CD4-positive, alpha-beta memory T cell (primary cell): ENCODE data around the gene ACCS. TPM values are rescaled to one million over a fixed set of nuclear protein-coding genes. Genes with fewer than 3 reads are reported as not detected.

Source experiments
- CTCF ChIA-PET: fragments of 350-600 bp; sonication (Branson Sonifier 250); formaldehyde crosslinking; loops from one replicate; lab custom pipeline; 2021; ENCODE audit warnings: inconsistent platforms; ENCODE audit not compliant: partially characterized antibody; lab: Charles Lee
- POLR2A ChIA-PET: fragments of 350-600 bp; sonication (Branson Sonifier 250); formaldehyde crosslinking; loops from one replicate; lab custom pipeline; 2021; ENCODE audit not compliant: partially characterized antibody; lab: Charles Lee
- DNase-seq, 5 donors: peaks; one replicate each; pipeline versions ENCODE4 v3.0.0 to v3.0.0-alpha.2; 2020 to 2022; ENCODE audit warnings: mixed read lengths in 1 of 5
- H3K27ac ChIP-seq: one replicate; pipeline ENCODE4 v1.7.0; 2013; ENCODE audit warnings: low read depth, low read length
- H3K27me3 ChIP-seq: 2 replicates; pipeline ENCODE4 v1.7.0; 2013; ENCODE audit warnings: mild to moderate bottlenecking, low read length, moderate library complexity; ENCODE audit not compliant: insufficient read depth
- H3K36me3 ChIP-seq: 2 replicates; pipeline ENCODE4 v1.7.0; 2013; ENCODE audit warnings: mild to moderate bottlenecking, low read length, moderate library complexity; ENCODE audit not compliant: insufficient read depth
- H3K4me1 ChIP-seq: 2 replicates; pipeline ENCODE4 v1.7.0; 2013; ENCODE audit warnings: mild to moderate bottlenecking, low read length, moderate library complexity; ENCODE audit not compliant: insufficient read depth
- H3K4me3 ChIP-seq, 2 donors: one replicate each; pipeline ENCODE4 v1.7.0; 2013; ENCODE audit warnings: low read length in 2 of 2, mild to moderate bottlenecking in 1 of 2
- H3K9me3 ChIP-seq, 2 donors: one replicate each; pipeline ENCODE4 v1.7.0; 2013; ENCODE audit warnings: low read length in 2 of 2, control low read depth in 1 of 2; ENCODE audit not compliant: control insufficient read depth in 1 of 2
- H3K27ac Mint-ChIP-seq, 7 donors: one replicate each; pipeline ENCODE4 v1.8.0; 2020 to 2021; ENCODE audit warnings: mixed read lengths in 7 of 7, mild to moderate bottlenecking in 6 of 7, inconsistent platforms in 3 of 7, moderate library complexity in 3 of 7
- H3K27me3 Mint-ChIP-seq, 2 donors: one replicate each; pipeline ENCODE4 v1.8.0; 2020 to 2021; ENCODE audit warnings: mixed read lengths in 2 of 2
- H3K36me3 Mint-ChIP-seq, 2 donors: one replicate each; pipeline ENCODE4 v1.8.0; 2020 to 2021; ENCODE audit warnings: mixed read lengths in 2 of 2, inconsistent platforms in 1 of 2, mild to moderate bottlenecking in 1 of 2
- H3K4me1 Mint-ChIP-seq, 4 donors: one replicate each; pipeline ENCODE4 v1.8.0; 2020 to 2021; ENCODE audit warnings: mixed read lengths in 4 of 4, mild to moderate bottlenecking in 1 of 4
- H3K4me3 Mint-ChIP-seq, 8 donors: one replicate each; pipeline ENCODE4 v1.8.0; 2020 to 2021; ENCODE audit warnings: mixed read lengths in 8 of 8, mild to moderate bottlenecking in 7 of 8, moderate library complexity in 6 of 8, inconsistent platforms in 3 of 8
- H3K9me3 Mint-ChIP-seq, 8 donors: one replicate each; pipeline ENCODE4 v1.8.0; 2020 to 2021; ENCODE audit warnings: mixed read lengths in 8 of 8, mild to moderate bottlenecking in 5 of 8, inconsistent platforms in 3 of 8, moderate library complexity in 1 of 8
- intact Hi-C: fragments of 100-400 bp; cut with micrococcal nuclease; formaldehyde crosslinking; loops from one replicate; pipeline ENCODE4 v1.15.1; 2023
- polyA plus RNA-seq, 2 donors: library from polyadenylated mRNA; unstranded; fragments of 300-500 nt; fragmentation: Illumina TruSeq; gene quantifications; one replicate each; pipeline ENCODE4 v1.2.3, GENCODE V29; 2021
- total RNA-seq, 2 experiments: library from RNA; stranded (reverse); gene quantifications; one replicate each; pipeline ENCODE4 v1.2.3, GENCODE V29; 2021

The ACCS gene
- total and polyA plus RNA-seq, 4 experiments from 2014 or later = 1.6 to 78.9 (median 40.1) TPM

DNA sequence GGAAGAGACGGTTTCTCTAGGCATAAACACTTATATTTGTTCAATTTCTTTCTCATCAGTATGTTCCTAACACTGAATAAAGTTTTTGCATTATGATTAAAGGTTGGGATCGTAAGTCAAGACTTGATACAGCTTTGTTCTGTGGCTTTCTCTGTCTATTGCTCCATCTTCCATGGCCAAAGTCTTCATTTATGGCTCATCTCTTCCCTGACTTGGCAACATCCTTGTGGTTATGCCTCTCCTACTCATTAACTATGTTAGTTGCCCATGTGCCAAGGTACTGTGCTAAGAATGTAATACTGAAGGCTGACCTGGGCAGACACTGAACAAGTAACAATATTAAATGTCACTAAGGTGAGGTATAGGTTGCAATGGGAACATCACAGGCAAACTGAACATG lies 19.9 kb upstream of the ACCS start:
- H3K27me3 ChIP-seq = no peaks in the 10 kb centered on the region
- Mint-ChIP-seq H3K27me3 (peaks cover 0 to 9% of the 10 kb centered on the region in 2 donors), H3K4me1 (no peaks in the 10 kb centered on the region), H3K27ac (no peak overlapping the region), H3K36me3 (no peaks in the 10 kb centered on the region), H3K4me3 (no peak overlapping the region), H3K9me3 (peaks cover 0 to 5% (median 3%) of the 10 kb centered on the region in 8 donors)
- DNase-seq = no peak
- no peaks in the 10 kb centered on the region for H3K4me1 ChIP-seq
- H3K9me3 ChIP-seq = no peaks in the 10 kb centered on the region
- no peaks in the 10 kb centered on the region for H3K36me3 ChIP-seq
- ChIA-PET CTCF (no interaction called here), POLR2A (no interaction called here)
- no peak overlapping the region for H3K4me3 ChIP-seq
- intact Hi-C loops = no loop called here
- H3K27ac ChIP-seq = no peak overlapping the region

DNA sequence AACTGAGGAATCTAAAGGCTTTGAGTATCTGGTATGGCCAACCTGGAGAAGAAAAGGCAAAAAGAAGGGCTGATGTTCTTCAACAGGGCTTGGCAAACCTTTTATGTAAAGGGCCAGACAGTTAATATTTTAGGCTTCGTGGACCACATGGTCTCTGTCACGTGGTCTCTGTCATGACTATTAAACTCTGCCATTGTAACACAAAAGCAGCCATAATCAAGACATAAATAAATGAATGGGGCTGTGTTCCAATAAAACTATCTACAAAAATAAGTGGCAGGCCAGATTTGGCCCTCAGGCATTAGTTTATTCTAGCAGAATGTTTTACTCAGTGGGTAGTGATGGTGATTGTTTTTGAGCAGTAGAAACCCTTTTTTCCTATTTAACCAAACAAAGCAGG lies 18.8 kb upstream of the ACCS start:
- no peaks in the 10 kb centered on the region for H3K9me3 ChIP-seq
- ChIA-PET CTCF (no interaction called here), POLR2A (no interaction called here)
- Mint-ChIP-seq H3K36me3 (no peaks in the 10 kb centered on the region), H3K9me3 (no peaks in the 10 kb centered on the region), H3K4me1 (no peaks in the 10 kb centered on the region), H3K27me3 (peaks cover 0 to 10% of the 10 kb centered on the region in 2 donors), H3K4me3 (no peak overlapping the region), H3K27ac (no peak overlapping the region)
- no peak overlapping the region for H3K4me3 ChIP-seq
- H3K36me3 ChIP-seq = no peaks in the 10 kb centered on the region
- no peak overlapping the region for H3K27ac ChIP-seq
- no peak for DNase-seq
- no peaks in the 10 kb centered on the region for H3K27me3 ChIP-seq
- intact Hi-C loops = no loop called here
- H3K4me1 ChIP-seq = no peaks in the 10 kb centered on the region

DNA sequence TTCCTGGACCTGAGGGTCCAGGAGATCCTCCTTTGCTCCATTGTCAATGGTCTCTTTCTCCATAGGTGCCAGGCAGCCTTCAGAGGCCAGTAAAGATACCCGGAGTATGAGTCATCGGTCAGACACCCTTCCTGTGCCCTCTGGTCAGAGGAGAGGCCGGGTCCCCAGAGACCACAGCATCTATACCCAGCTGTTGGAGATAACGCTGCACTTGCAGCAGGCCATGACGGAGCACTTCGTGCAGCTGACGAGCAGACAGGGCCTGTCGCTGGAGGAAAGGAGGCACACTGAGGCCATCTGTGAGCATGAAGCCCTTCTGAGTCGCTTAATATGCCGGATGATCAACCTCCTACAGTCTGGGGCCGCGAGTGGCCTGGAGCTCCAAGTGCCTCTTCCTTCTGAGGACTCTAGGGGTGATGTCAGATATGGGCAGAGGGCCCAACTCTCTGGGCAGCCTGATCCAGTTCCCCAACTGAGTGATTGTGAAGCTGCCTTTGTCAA lies 18.1 kb upstream of the ACCS start, which contains the start of gene ACCSL:
TSS of gene ACCSL (plus strand) at position 51 of the 501 bp plus-strand sequence. CDS start at position 107, 56 bp downstream.
- POLR2A ChIA-PET = no interaction called here
- intact Hi-C loops = no loop called here
- Mint-ChIP-seq H3K36me3 (no peaks in the 10 kb centered on the region), H3K4me3 (no peak within 1 kb of the TSS), H3K27ac (no peak within 1 kb of the TSS), H3K4me1 (no peaks in the 10 kb centered on the region), H3K27me3 (peaks cover 0 to 10% of the 10 kb centered on the region in 2 donors), H3K9me3 (no peaks in the 10 kb centered on the region)
- no peak for DNase-seq
- Histone ChIP-seq H3K4me1 (no peaks in the 10 kb centered on the region), H3K27me3 (no peaks in the 10 kb centered on the region), H3K9me3 (no peaks in the 10 kb centered on the region), H3K27ac (no peak within 1 kb of the TSS), H3K4me3 (no peak within 1 kb of the TSS), H3K36me3 (no peaks in the 10 kb centered on the region)
- CTCF ChIA-PET = no interaction called here

DNA sequence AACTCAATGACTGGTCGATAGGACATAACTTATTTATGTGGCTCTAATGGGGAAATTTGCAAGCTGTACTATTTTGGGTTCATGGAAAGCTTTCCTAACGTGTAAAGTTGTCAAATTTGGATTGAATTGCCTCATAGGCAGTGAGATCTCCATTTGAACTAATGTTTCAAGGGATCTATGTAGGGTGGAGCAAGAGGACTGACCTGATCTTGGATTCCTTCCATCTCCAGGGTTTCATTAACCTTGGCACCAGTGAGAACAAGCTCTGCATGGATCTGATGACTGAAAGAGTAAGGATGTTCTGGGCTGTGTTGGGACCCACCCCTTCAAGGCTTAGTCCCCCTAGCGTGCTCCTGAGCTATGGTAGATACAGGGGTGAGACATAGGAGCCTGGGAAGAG lies 16.2 kb upstream of the ACCS start:
- POLR2A ChIA-PET = no interaction called here
- no peaks in the 10 kb centered on the region for H3K4me1 ChIP-seq
- no peak for DNase-seq
- CTCF ChIA-PET = no interaction called here
- no peaks in the 10 kb centered on the region for H3K27me3 ChIP-seq
- no peak overlapping the region for H3K27ac ChIP-seq
- Mint-ChIP-seq H3K27me3 (peaks cover 0 to 10% of the 10 kb centered on the region in 2 donors), H3K36me3 (no peaks in the 10 kb centered on the region), H3K9me3 (no peaks in the 10 kb centered on the region), H3K4me1 (no peaks in the 10 kb centered on the region), H3K4me3 (no peak overlapping the region), H3K27ac (no peak overlapping the region)
- intact Hi-C loops = no loop called here
- no peak overlapping the region for H3K4me3 ChIP-seq
- no peaks in the 10 kb centered on the region for H3K36me3 ChIP-seq
- H3K9me3 ChIP-seq = no peaks in the 10 kb centered on the region

DNA sequence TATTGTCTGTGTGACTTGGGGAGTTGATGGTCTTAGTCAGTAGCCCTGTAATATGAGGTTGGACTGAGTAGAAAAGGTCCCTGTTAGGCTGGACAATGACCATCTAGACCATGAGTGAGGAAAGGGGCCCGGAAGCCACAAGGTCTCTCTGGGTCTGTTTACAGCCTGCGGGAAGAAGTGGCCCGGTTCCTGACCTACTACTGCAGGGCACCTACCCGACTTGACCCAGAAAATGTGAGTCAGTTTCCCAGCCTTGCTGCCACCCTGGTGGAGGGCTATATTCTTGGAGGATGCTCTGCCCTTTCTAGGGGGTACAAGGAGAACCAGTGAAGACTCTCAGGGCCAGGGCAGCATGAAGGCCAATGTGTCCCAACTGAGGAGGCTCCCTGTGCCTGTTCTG lies 14.9 kb upstream of the ACCS start:
- no peak overlapping the region for H3K4me3 Mint-ChIP-seq
- POLR2A ChIA-PET = no interaction called here
- Histone ChIP-seq H3K4me1 (no peaks in the 10 kb centered on the region), H3K36me3 (no peaks in the 10 kb centered on the region), H3K9me3 (no peaks in the 10 kb centered on the region), H3K4me3 (no peak overlapping the region), H3K27me3 (no peaks in the 10 kb centered on the region), H3K27ac (no peak overlapping the region)
- H3K27me3 Mint-ChIP-seq = peaks cover 0 to 10% of the 10 kb centered on the region in 2 donors
- CTCF ChIA-PET = no interaction called here
- no peaks in the 10 kb centered on the region for H3K4me1 Mint-ChIP-seq
- DNase-seq = no peak
- no peak overlapping the region for H3K27ac Mint-ChIP-seq
- no peaks in the 10 kb centered on the region for H3K9me3 Mint-ChIP-seq
- intact Hi-C loops = no loop called here
- no peaks in the 10 kb centered on the region for H3K36me3 Mint-ChIP-seq

DNA sequence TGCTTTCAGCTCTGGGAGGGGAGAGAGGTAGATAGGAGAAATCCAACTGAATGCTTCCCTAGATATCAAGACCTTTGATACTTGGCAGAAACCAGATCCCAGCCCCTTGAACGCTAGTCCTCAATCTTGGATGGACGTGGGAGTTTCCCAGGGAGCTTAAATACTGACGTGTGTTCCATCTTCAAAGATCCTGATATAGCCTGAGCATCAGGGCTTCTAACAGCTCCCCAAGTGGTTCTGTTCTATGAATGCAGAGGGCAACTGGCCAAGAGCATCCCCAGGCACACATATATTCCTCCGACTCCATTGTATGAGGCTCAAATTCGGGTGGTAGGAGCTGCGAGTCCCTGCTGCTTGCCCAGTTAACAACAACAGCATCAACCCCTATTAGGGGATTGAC lies 8.7 kb upstream of the ACCS start:
- ChIA-PET CTCF (interaction anchor here (1.2 to 1.6 kb wide), 2 partner anchors 9 to 12 kb away, joined by 3 to 10 read pairs; partner anchors contain the start of gene ACCS), POLR2A (no interaction called here)
- DNase-seq = no peak
- no peaks in the 10 kb centered on the region for H3K9me3 ChIP-seq
- no peaks in the 10 kb centered on the region for H3K36me3 ChIP-seq
- H3K4me3 Mint-ChIP-seq = no peak overlapping the region
- intact Hi-C loops = no loop called here
- H3K27me3 ChIP-seq = no peaks in the 10 kb centered on the region
- no peaks in the 10 kb centered on the region for H3K36me3 Mint-ChIP-seq
- no peaks in the 10 kb centered on the region for H3K4me1 Mint-ChIP-seq
- no peaks in the 10 kb centered on the region for H3K27me3 Mint-ChIP-seq
- no peaks in the 10 kb centered on the region for H3K4me1 ChIP-seq
- H3K27ac Mint-ChIP-seq = no peak overlapping the region
- H3K9me3 Mint-ChIP-seq = no peaks in the 10 kb centered on the region
- no peak overlapping the region for H3K27ac ChIP-seq
- no peak overlapping the region for H3K4me3 ChIP-seq

DNA sequence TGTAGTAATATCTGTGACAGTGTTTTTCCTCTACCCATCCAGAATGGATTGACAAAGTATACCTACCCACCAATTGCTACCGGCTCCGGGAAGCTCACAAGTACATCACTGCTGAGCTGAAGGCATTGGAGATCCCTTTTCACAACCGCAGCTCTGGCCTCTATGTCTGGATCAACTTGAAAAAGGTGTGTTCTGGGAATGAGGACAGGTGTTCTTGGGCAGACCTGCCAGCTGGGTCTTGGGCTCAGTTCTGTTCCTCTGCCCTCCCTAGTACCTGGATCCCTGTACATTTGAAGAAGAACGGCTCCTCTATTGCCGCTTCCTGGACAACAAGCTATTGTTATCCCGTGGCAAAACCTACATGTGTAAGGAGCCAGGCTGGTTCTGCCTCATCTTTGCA lies 7.8 kb upstream of the ACCS start:
- no peak overlapping the region for H3K4me3 ChIP-seq
- H3K36me3 ChIP-seq = no peaks in the 10 kb centered on the region
- Mint-ChIP-seq H3K9me3 (no peaks in the 10 kb centered on the region), H3K4me1 (no peaks in the 10 kb centered on the region), H3K27ac (no peak overlapping the region), H3K27me3 (no peaks in the 10 kb centered on the region), H3K36me3 (no peaks in the 10 kb centered on the region), H3K4me3 (no peak overlapping the region)
- H3K27me3 ChIP-seq = no peaks in the 10 kb centered on the region
- DNase-seq = no peak
- CTCF ChIA-PET = no interaction called here
- POLR2A ChIA-PET = no interaction called here
- H3K9me3 ChIP-seq = no peaks in the 10 kb centered on the region
- no peak overlapping the region for H3K27ac ChIP-seq
- no peaks in the 10 kb centered on the region for H3K4me1 ChIP-seq
- intact Hi-C loops = no loop called here
